ENCODE data around the gene HSF5. TPM values are rescaled to one million over a fixed set of nuclear protein-coding genes. Genes with fewer than 3 reads are reported as not detected.
A peak's percentile ranks its signal among the peaks of the same experiment; 100 is the strongest.

The HSF5 gene
- total and polyA plus RNA-seq, 2 of the 13 experiments (the other 11 are each of a cell fraction or from before 2014, with no cell fraction given), result not detected

GRCh38 chr17:58381124-58382035 lies 106.8 kb downstream of the HSF5 start (continued):
- no peak for TF ChIP-seq ZNF10 (CRISPR knock-in tag; IDR thresholded peaks at IDR 0.05; ENCODE audit: borderline replicate concordance, low read depth)
- no peak for TF ChIP-seq ZNF430 (CRISPR knock-in tag; IDR thresholded peaks at IDR 0.05)
- TF ChIP-seq NFIC (IDR thresholded peaks at IDR 0.05; ENCODE audit: low read length), result peak; percentile 85
- TF ChIP-seq, protein P1, sequence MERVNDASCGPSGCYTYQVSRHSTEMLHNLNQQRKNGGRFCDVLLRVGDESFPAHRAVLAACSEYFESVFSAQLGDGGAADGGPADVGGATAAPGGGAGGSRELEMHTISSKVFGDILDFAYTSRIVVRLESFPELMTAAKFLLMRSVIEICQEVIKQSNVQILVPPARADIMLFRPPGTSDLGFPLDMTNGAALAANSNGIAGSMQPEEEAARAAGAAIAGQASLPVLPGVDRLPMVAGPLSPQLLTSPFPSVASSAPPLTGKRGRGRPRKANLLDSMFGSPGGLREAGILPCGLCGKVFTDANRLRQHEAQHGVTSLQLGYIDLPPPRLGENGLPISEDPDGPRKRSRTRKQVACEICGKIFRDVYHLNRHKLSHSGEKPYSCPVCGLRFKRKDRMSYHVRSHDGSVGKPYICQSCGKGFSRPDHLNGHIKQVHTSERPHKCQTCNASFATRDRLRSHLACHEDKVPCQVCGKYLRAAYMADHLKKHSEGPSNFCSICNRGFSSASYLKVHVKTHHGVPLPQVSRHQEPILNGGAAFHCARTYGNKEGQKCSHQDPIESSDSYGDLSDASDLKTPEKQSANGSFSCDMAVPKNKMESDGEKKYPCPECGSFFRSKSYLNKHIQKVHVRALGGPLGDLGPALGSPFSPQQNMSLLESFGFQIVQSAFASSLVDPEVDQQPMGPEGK (CRISPR knock-in tag; IDR thresholded peaks at IDR 0.05), result peak; percentile 86
- no peak for TF ChIP-seq NFE2L2 (IDR thresholded peaks at IDR 0.05; ENCODE audit: low read length)
- peak; percentile 37; the same call in 1 of the 2 replicates for TF ChIP-seq NFYB (CRISPR knock-in tag; IDR thresholded peaks at IDR 0.05)
- no peak for TF ChIP-seq ZNF260 (CRISPR knock-in tag; IDR thresholded peaks at IDR 0.05; ENCODE audit: borderline replicate concordance, low read depth)
- peak; percentile 86 for TF ChIP-seq KMT2B (CRISPR knock-in tag; IDR thresholded peaks at IDR 0.05)
- TF ChIP-seq NFKBIZ (CRISPR knock-in tag; IDR thresholded peaks at IDR 0.05), result no peak; the same call in 1 of the 2 replicates
- no peak for TF ChIP-seq ZHX2 (IDR thresholded peaks at IDR 0.05; ENCODE audit: low read depth)
- TF ChIP-seq ZHX2 (CRISPR knock-in tag; IDR thresholded peaks at IDR 0.05; ENCODE audit: borderline replicate concordance), result 0 out of 2 replicates have a peak, but pooled peaks have one; percentile 50
- no peak for TF ChIP-seq ZNF512 (CRISPR knock-in tag; IDR thresholded peaks at IDR 0.05)
- peak; percentile 85; the same call in 1 of the 2 replicates for TF ChIP-seq NCOR1 (IDR thresholded peaks at IDR 0.05; ENCODE audit: borderline replicate concordance, low read length)
- no peak for TF ChIP-seq ZNF562 (CRISPR knock-in tag; IDR thresholded peaks at IDR 0.05; ENCODE audit: borderline replicate concordance)
- peak; percentile 99 for TF ChIP-seq IKZF5 (CRISPR knock-in tag; IDR thresholded peaks at IDR 0.05)

Measured in HepG2 (cell line).